Fibroblast of the aortic adventitia (primary cell): ENCODE data around the gene GRIA3. TPM values are rescaled to one million over a fixed set of nuclear protein-coding genes. Genes with fewer than 3 reads are reported as not detected.

Experiments
- DNase-seq: peaks from one replicate; pipeline ENCODE4 v3.0.0-alpha.2; 2010; ENCODE audit warnings: low read depth
- H3K4me3 ChIP-seq: 2 replicates; pipeline ENCODE4 v1.5.1; 2011; ENCODE audit warnings: low read depth, mild to moderate bottlenecking, control low read depth, low read length, moderate library complexity
- total RNA-seq: library from RNA; depleted of rRNA; stranded (reverse); fragments of >200 nt; gene quantifications from 2 replicates; pipeline ENCODE4 v1.2.3, GENCODE V29; 2012; ENCODE audit warnings: low replicate concordance
- TF ChIP-seq, protein P1 (sequence below): IDR thresholded peaks from 2 replicates; pipeline ENCODE4 v1.5.1; 2011; ENCODE audit warnings: mild to moderate bottlenecking, low read length, control low read depth, inconsistent platforms; ENCODE audit not compliant: insufficient read depth

The GRIA3 gene
- total RNA-seq, 1 donor: 9.7 TPM

DNA sequence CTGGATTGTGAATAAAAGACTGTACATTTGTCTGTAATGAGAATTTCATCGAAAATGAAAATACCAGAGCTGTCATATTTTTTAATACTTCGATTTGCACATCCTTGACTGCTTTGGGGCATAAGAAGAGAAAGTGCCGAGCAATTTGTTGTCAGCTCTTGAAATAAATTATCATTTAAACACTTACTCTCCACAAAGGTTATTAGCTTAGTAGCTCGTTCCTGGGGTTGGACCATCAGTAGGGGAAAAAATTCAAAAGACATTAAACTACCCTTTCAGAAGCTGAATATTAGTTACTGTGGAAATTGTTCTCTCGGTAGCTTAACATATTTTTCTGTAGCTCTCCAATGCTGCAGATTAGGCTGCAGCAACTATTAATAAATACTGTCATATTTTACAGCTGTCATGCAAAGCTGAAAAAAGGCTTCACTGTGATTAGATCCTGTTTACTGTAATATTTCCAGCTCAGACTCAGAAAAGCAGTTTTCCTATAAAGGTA, 76.9 kb downstream of the GRIA3 start:
- DNase-seq: no peak
- H3K4me3 ChIP-seq: no peak overlapping the region
- TF ChIP-seq, protein P1, sequence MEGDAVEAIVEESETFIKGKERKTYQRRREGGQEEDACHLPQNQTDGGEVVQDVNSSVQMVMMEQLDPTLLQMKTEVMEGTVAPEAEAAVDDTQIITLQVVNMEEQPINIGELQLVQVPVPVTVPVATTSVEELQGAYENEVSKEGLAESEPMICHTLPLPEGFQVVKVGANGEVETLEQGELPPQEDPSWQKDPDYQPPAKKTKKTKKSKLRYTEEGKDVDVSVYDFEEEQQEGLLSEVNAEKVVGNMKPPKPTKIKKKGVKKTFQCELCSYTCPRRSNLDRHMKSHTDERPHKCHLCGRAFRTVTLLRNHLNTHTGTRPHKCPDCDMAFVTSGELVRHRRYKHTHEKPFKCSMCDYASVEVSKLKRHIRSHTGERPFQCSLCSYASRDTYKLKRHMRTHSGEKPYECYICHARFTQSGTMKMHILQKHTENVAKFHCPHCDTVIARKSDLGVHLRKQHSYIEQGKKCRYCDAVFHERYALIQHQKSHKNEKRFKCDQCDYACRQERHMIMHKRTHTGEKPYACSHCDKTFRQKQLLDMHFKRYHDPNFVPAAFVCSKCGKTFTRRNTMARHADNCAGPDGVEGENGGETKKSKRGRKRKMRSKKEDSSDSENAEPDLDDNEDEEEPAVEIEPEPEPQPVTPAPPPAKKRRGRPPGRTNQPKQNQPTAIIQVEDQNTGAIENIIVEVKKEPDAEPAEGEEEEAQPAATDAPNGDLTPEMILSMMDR: no peak

DNA sequence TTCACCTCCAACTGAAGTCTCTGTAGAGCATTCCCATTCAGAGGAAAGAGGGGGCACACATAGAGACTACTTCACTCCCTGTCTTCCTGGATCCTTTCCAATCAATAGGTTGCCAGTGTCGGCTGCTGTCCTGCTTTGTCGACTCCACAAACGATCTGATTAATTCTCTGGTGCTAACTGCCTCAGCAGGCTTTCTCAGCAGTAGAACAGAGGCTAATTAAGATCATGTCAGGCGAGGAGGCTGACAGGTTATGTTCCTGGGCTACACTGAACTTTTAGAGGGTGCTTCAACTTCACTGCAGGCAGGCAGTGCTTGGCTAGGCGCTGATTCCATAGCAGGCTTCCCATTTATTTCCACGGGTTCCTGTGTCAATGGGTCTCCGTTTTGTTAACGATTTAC, 79.2 kb downstream of the GRIA3 start:
- DNase-seq: no peak
- no peak overlapping the region for H3K4me3 ChIP-seq
- TF ChIP-seq, protein P1: no peak

DNA sequence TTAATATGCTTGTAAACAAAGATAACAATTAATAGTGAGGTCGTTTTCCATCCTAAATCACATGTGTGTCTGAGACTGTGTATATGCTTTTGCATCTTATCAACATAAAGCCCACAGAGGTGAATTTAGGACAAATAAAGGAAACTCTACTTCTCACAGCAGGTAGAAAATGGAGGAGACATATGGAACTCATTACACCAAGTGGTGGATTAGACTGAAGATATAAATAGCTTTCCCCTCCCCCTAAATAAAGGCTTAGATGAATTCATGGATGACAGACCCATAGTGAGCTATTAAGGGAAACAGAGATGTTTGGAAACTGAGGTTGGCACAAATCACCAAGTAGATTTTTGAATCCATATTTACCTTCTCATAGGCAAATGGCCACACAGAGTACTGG, 79.7 kb downstream of the GRIA3 start:
- peak; percentile 7 for DNase-seq
- H3K4me3 ChIP-seq: no peak overlapping the region
- TF ChIP-seq, protein P1: no peak

DNA sequence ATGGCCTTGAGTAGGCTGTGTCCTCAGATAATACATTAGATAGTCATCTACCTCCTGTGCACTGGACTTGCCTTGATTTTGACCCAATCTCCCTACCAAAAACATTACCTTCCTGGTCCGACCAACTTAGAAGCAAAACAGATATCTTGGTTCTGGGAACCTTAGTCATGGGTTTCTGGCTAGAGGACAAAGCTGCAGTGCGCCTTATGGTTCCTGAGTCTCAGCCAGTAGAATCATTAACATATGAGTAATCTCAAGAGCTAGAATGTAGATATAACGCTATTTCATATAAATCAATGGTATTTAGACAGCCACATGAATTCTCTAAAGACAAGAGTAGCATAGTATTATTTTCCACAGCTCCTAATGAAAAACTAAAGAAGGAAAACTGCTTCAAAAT, 83.1 kb downstream of the GRIA3 start:
- DNase-seq: peak; percentile 83
- H3K4me3 ChIP-seq: no peak overlapping the region
- TF ChIP-seq, protein P1: no peak

DNA sequence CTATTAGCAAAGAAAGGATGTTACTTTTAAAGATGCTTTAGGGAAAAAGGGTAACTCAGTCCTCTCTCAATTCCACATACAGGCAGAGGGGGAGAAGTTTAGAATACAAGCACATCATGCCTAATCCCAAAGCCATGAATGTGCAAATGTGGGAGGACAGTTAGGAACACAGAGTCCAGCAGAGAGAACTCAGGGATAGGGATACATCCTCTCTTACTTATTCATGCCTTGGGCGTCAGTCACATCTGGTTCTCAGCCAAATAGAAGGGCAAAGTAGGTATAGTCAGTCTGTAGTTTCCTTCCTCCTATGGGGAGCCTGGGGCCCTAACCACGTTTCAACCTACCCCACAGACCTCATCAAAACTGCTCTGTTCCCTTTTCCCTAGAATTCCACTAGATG, 87.8 kb downstream of the GRIA3 start:
- no peak overlapping the region for H3K4me3 ChIP-seq
- TF ChIP-seq, protein P1: no peak
- no peak for DNase-seq

DNA sequence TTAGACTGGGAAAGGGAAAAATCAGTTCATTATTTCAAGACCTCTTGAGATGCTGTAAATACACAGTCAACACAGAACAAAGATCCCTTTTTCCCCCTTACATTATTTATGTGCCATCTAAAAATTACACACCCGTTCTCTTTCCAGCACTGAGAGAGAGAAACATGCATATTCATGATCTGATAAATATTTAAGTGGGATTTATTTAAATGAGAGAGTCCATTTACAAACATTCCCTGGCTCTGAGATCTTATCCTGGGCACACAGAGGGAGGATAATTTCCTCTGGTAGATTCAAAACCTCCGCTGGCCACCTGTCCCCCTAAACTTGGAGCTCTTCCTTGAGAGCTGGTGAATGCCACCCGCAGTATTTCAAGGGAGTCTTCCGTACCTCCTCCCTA, 88.6 kb downstream of the GRIA3 start:
- TF ChIP-seq, protein P1: no peak
- no peak for DNase-seq
- no peak overlapping the region for H3K4me3 ChIP-seq

DNA sequence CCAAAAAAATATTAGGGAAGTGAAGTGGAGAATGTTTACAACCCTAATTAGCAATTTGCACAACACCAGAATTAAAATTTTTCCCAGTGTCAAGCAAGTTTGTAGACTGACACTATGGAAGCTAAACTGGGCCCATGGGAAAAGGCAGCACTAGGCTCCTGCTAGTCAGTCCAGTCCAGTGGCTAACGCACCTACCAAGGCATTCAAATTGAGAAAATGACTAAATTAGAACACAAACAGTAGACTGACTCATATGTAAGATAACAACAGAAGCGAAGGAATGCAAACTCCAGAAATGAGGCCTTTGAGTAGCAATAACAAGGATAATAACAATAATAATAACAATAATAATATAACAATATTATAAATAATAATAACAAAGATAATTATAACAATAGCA, 90.7 kb downstream of the GRIA3 start:
- no peak overlapping the region for H3K4me3 ChIP-seq
- TF ChIP-seq, protein P1: no peak
- peak; percentile 11 for DNase-seq
